Breast epithelium (tissue), 3 donors: Measurements from ENCODE around the gene ARHGAP44.

Experiments used
- POLR2A ChIP-seq: fragments of 450-650 bp; IDR thresholded peaks from one replicate; pipeline ENCODE4 v1.6.1; 2016; ENCODE audit warnings: antibody characterized with exemption, mild to moderate bottlenecking, moderate library complexity
- POLR2AphosphoS5 ChIP-seq, 3 donors: sonication (generic); formaldehyde crosslinking; IDR thresholded peaks; one replicate each; pipeline ENCODE4 v1.6.1; 2017; ENCODE audit warnings: antibody characterized with exemption in 3 of 3
- TF ChIP-seq, protein P1 (sequence below), 3 donors: fragments of 450-650 bp; IDR thresholded peaks; one replicate each; pipeline ENCODE4 v1.5.1; 2016 to 2017; ENCODE audit warnings: antibody characterized with exemption in 3 of 3, mild to moderate bottlenecking in 3 of 3, moderate library complexity in 3 of 3

DNA sequence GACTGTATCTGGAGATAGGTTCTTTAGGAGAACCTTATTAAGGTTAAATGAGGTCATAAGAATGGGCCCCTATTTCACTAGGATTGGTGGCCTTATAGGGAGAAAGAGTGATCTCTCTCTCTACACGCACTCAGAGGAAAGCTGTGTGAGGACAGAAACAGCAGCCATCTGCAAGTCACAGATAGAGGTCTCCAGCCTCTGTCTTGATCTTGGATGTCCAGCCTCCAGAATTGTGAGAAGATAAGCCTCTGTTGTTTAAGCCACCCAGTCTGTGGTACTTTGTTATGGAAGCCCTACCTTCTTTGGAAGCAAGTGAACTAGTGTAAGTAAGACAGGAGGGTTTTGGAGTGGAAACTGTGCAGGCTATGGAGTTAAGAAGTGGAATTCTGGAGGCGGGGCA lies 135.3 kb downstream of the ARHGAP44 start:
- TF ChIP-seq, protein P1, sequence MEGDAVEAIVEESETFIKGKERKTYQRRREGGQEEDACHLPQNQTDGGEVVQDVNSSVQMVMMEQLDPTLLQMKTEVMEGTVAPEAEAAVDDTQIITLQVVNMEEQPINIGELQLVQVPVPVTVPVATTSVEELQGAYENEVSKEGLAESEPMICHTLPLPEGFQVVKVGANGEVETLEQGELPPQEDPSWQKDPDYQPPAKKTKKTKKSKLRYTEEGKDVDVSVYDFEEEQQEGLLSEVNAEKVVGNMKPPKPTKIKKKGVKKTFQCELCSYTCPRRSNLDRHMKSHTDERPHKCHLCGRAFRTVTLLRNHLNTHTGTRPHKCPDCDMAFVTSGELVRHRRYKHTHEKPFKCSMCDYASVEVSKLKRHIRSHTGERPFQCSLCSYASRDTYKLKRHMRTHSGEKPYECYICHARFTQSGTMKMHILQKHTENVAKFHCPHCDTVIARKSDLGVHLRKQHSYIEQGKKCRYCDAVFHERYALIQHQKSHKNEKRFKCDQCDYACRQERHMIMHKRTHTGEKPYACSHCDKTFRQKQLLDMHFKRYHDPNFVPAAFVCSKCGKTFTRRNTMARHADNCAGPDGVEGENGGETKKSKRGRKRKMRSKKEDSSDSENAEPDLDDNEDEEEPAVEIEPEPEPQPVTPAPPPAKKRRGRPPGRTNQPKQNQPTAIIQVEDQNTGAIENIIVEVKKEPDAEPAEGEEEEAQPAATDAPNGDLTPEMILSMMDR (IDR thresholded peaks at IDR 0.05): no peak
- TF ChIP-seq POLR2AphosphoS5 (IDR thresholded peaks at IDR 0.05) (no peak), POLR2A (no peak)
